Keratinocyte (primary cell): ENCODE data around the gene MFSD12. TPM values are rescaled to one million over a fixed set of nuclear protein-coding genes. Genes with fewer than 3 reads are reported as not detected.
"Not testable (repeated sequence)": the region's sequence is repeated elsewhere in the genome, so short reads cannot be mapped to it uniquely, and the experiment has no call there.

Source experiments
- DNase-seq: peaks from one replicate; pipeline ENCODE4 v3.0.0-alpha.2; 2011; ENCODE audit warnings: low read depth, missing footprints, low spot score
- FAIRE-seq: peaks from 2 replicates; lab custom pipeline; 2011; peaks lifted over from hg19 to GRCh38; lab: Jason Lieb, UNC
- H2AFZ ChIP-seq: 2 replicates; pipeline ENCODE4 v1.6.0; 2012; ENCODE audit warnings: low read length, control low read depth, inconsistent platforms; ENCODE audit not compliant: control insufficient read depth
- H3K27ac ChIP-seq: 2 replicates; pipeline ENCODE4 v1.5.1; 2011; ENCODE audit warnings: low read length; ENCODE audit not compliant: control insufficient read depth, insufficient read depth
- H3K27me3 ChIP-seq: 3 replicates; pipeline ENCODE4 v1.6.0; 2011; ENCODE audit warnings: low read length; ENCODE audit not compliant: control insufficient read depth, insufficient read depth; ENCODE audit errors: extremely low read depth
- H3K36me3 ChIP-seq, 2 experiments: 2 replicates in 1 of 2; 3 replicates in 1 of 2; pipeline ENCODE4 v1.5.1; 2011; ENCODE audit warnings: low read length in 2 of 2, mild to moderate bottlenecking in 1 of 2; ENCODE audit not compliant: control insufficient read depth in 2 of 2, insufficient read depth in 2 of 2; ENCODE audit errors: extremely low read depth in 1 of 2
- H3K4me1 ChIP-seq: 3 replicates; pipeline ENCODE4 v1.5.1; 2011; ENCODE audit warnings: low read length; ENCODE audit not compliant: control insufficient read depth, insufficient read depth; ENCODE audit errors: extremely low read depth
- H3K4me2 ChIP-seq: 3 replicates; pipeline ENCODE4 v1.6.0; 2011; ENCODE audit warnings: low read depth, low read length; ENCODE audit not compliant: control insufficient read depth, insufficient read depth; ENCODE audit errors: extremely low read depth
- H3K4me3 ChIP-seq, 3 experiments: fragments of 200-600 bp in 1 of 3; sonication (generic) in 1 of 3; 2 replicates in 2 of 3; 3 replicates in 1 of 3; pipeline ENCODE4 v1.5.1; 2011 to 2016; ENCODE audit warnings: low read length in 3 of 3, mild to moderate bottlenecking in 3 of 3, control low read depth in 2 of 3, inconsistent platforms in 1 of 3, low read depth in 1 of 3, mixed read lengths in 1 of 3, mixed run types in 1 of 3, moderate library complexity in 1 of 3; ENCODE audit not compliant: control insufficient read depth in 2 of 3, insufficient read depth in 2 of 3; ENCODE audit errors: extremely low read depth in 1 of 3
- H3K79me2 ChIP-seq: 2 replicates; pipeline ENCODE4 v1.6.0; 2012; ENCODE audit warnings: low read length; ENCODE audit not compliant: control insufficient read depth, insufficient read depth
- H3K9ac ChIP-seq: 3 replicates; pipeline ENCODE4 v1.6.0; 2011; ENCODE audit warnings: low read length; ENCODE audit not compliant: control insufficient read depth, insufficient read depth; ENCODE audit errors: extremely low read depth
- H3K9me1 ChIP-seq: 3 replicates; pipeline ENCODE4 v1.6.0; 2011; ENCODE audit warnings: low read length; ENCODE audit not compliant: control insufficient read depth, insufficient read depth; ENCODE audit errors: extremely low read depth
- H3K9me3 ChIP-seq: 2 replicates; pipeline ENCODE4 v1.5.1; 2012; ENCODE audit warnings: low read depth, low read length; ENCODE audit not compliant: control insufficient read depth
- H4K20me1 ChIP-seq: 3 replicates; pipeline ENCODE4 v1.6.0; 2011; ENCODE audit warnings: low read length; ENCODE audit not compliant: control insufficient read depth, insufficient read depth; ENCODE audit errors: extremely low read depth
- CTCF ChIP-seq, 3 experiments: IDR thresholded peaks in 1 of 3; conservative IDR thresholded peaks in 1 of 3; optimal IDR thresholded peaks in 1 of 3; 2 replicates in 2 of 3; 3 replicates in 1 of 3; pipeline versions ENCODE3 to v1.5.1; 2011; ENCODE audit warnings: low read length in 3 of 3, mild to moderate bottlenecking in 3 of 3, moderate library complexity in 2 of 3, control low read depth in 1 of 3, inconsistent platforms in 1 of 3; ENCODE audit not compliant: insufficient read depth in 2 of 3; ENCODE audit errors: extremely low read depth in 1 of 3
- EZH2 ChIP-seq: IDR thresholded peaks from one replicate; pipeline ENCODE4 v1.6.1; 2012; ENCODE audit warnings: inconsistent platforms, mild to moderate bottlenecking, low read length, moderate library complexity
- dilution Hi-C: fragments of 300-500 bp; cut with MboI; formaldehyde crosslinking; loops from one replicate; pipeline ENCODE4 v1.7.0; 2020; ENCODE audit warnings: low sequenced_read_pairs; ENCODE audit not compliant: extremely low pct_ligation_motif_present
- polyA plus RNA-seq, 5 experiments: library from polyadenylated mRNA; depleted of rRNA in 3 of 5; stranded (reverse) in 3 of 5; stranded (forward) in 1 of 5; unstranded in 1 of 5; fragments of >200 nt; gene quantifications; 1 replicate in 1 of 5; 2 replicates in 3 of 5; 3 replicates in 1 of 5; pipeline versions ENCODE4 v1.2.1 to v1.2.3, GENCODE V29; 2011 to 2012; ENCODE audit warnings: missing spikeins in 2 of 5, low read depth in 1 of 5, low replicate concordance in 1 of 5

The MFSD12 gene
- polyA plus RNA-seq, 1 donor (not counting 4 experiments of a cell fraction or from before 2014, with no cell fraction given): 30.0 TPM

GRCh38 chr19:3570606-3571011, 13.2 kb upstream of the MFSD12 start:
- no peak for TF ChIP-seq CTCF (optimal IDR thresholded peaks at IDR 0.05 in 1 of 3, IDR thresholded peaks at IDR 0.05 in 1 of 3, conservative IDR thresholded peaks at IDR 0.05 in 1 of 3; ENCODE audit: extremely low read depth in 1 of 3, insufficient read depth in 2 of 3, low read length in 3 of 3)
- H3K36me3 ChIP-seq: peaks cover 2 to 3% of the 10 kb centered on the region in 2 experiments
- no peak overlapping the region for H3K27ac ChIP-seq
- H3K79me2 ChIP-seq: no peaks in the 10 kb centered on the region
- no peaks in the 10 kb centered on the region for H4K20me1 ChIP-seq
- no peaks in the 10 kb centered on the region for H3K9me1 ChIP-seq
- H3K4me1 ChIP-seq: peaks cover 12% of the 10 kb centered on the region
- H3K4me3 ChIP-seq: no peak overlapping the region
- FAIRE-seq (no peak), DNase-seq (no peak)
- H3K9me3 ChIP-seq: no peaks in the 10 kb centered on the region
- H3K27me3 ChIP-seq: no peaks in the 10 kb centered on the region
- dilution Hi-C loops: no loop called here
- no peak overlapping the region for H3K9ac ChIP-seq
- no peak overlapping the region for H3K4me2 ChIP-seq
- no peak overlapping the region for H2AFZ ChIP-seq

- H3K4me3 ChIP-seq, DNase-seq, H2AFZ ChIP-seq, FAIRE-seq, H3K27ac ChIP-seq, H3K9ac ChIP-seq, H3K9me1 ChIP-seq, H3K27me3 ChIP-seq, dilution Hi-C loops, H4K20me1 ChIP-seq, H3K36me3 ChIP-seq, H3K4me2 ChIP-seq, H3K9me3 ChIP-seq, H3K79me2 ChIP-seq: not testable (repeated sequence)
- H3K4me1 ChIP-seq: peaks cover 12% of the 10 kb centered on the region
Measured at GRCh38 chr19:3570042-3570441, 12.7 kb upstream of the MFSD12 start.

- no peaks in the 10 kb centered on the region for H3K9me1 ChIP-seq
- no peak overlapping the region for H3K4me3 ChIP-seq
- no peak overlapping the region for H3K9ac ChIP-seq
- dilution Hi-C loops: no loop called here
- no peaks in the 10 kb centered on the region for H3K36me3 ChIP-seq
- H3K4me2 ChIP-seq: no peak overlapping the region
- TF ChIP-seq EZH2 (no peak), CTCF (optimal IDR thresholded peaks at IDR 0.05 in 1 of 3, IDR thresholded peaks at IDR 0.05 in 1 of 3, conservative IDR thresholded peaks at IDR 0.05 in 1 of 3; ENCODE audit: extremely low read depth in 1 of 3, insufficient read depth in 2 of 3, low read length in 3 of 3) (no peak)
- FAIRE-seq: no peak
- H3K79me2 ChIP-seq: no peaks in the 10 kb centered on the region
- no peak overlapping the region for H3K27ac ChIP-seq
- no peaks in the 10 kb centered on the region for H4K20me1 ChIP-seq
- H2AFZ ChIP-seq: no peak overlapping the region
- no peak for DNase-seq
- H3K4me1 ChIP-seq: peaks cover 10% of the 10 kb centered on the region
- no peaks in the 10 kb centered on the region for H3K9me3 ChIP-seq
- no peaks in the 10 kb centered on the region for H3K27me3 ChIP-seq
Measured at GRCh38 chr19:3565139-3565538, 7.8 kb upstream of the MFSD12 start.
